HL-60 (cell line): ENCODE results near the gene LYPD3.

Experiments
- DNase-seq, 2 experiments: peaks; one replicate each; pipeline ENCODE4 v3.0.0-alpha.2; 2010 to 2020; ENCODE audit warnings: low read depth in 1 of 2, low spot score in 1 of 2
- H3K27ac ChIP-seq: fragments of 250-450 bp; sonication (Bioruptor Pico); replicated peaks from 2 replicates; pipeline ENCODE4 v1.5.1; 2020; ENCODE audit warnings: mild to moderate bottlenecking, moderate library complexity
- H3K27me3 ChIP-seq: fragments of 250-450 bp; sonication (Bioruptor Pico); 2 replicates; pipeline ENCODE4 v1.5.1; 2021; ENCODE audit warnings: mild to moderate bottlenecking, moderate library complexity; ENCODE audit not compliant: insufficient read depth, poor library complexity, severe bottlenecking
- H3K4me3 ChIP-seq: replicated peaks from 2 replicates; pipeline ENCODE4 v1.5.1; 2011; ENCODE audit warnings: mild to moderate bottlenecking, control low read depth, low read length; ENCODE audit not compliant: insufficient read depth
- CTCF ChIP-seq: IDR thresholded peaks from one replicate; pipeline ENCODE4 v1.5.1; 2011; ENCODE audit warnings: low read length, control low read depth, inconsistent platforms; ENCODE audit not compliant: insufficient read depth
- GABPA ChIP-seq: IDR thresholded peaks from 2 replicates; pipeline ENCODE4 v1.6.1; 2012; ENCODE audit warnings: low read depth
- POLR2AphosphoS5 ChIP-seq: IDR thresholded peaks from 2 replicates; pipeline ENCODE4 v1.6.1; 2012; ENCODE audit warnings: low read depth
- REST ChIP-seq: IDR thresholded peaks from 2 replicates; pipeline ENCODE4 v1.6.1; 2012; ENCODE audit warnings: low read depth; ENCODE audit not compliant: insufficient replicate concordance
- SPI1 ChIP-seq: IDR thresholded peaks from 2 replicates; pipeline ENCODE4 v1.6.1; 2012; ENCODE audit warnings: low read depth, mild to moderate bottlenecking, borderline replicate concordance

LYPD3 gene

GRCh38 chr19:43462785-43463380, 2.5 kb downstream of the LYPD3 start:
- TF ChIP-seq POLR2AphosphoS5 (no peak), SPI1 (no peak), CTCF (no peak), GABPA (no peak)
- Histone ChIP-seq H3K4me3 (peak overlapping the region; percentile 81), H3K27me3 (peaks cover 9% of the 10 kb centered on the region), H3K27ac (no peak overlapping the region)
- DNase-seq: no peak

GRCh38 chr19:43462383-43462782, 3.0 kb downstream of the LYPD3 start:
- Histone ChIP-seq H3K27ac (no peak overlapping the region), H3K4me3 (no peak overlapping the region), H3K27me3 (peaks cover 9% of the 10 kb centered on the region)
- no peak for DNase-seq
- TF ChIP-seq POLR2AphosphoS5: no peak
- TF ChIP-seq REST: no peak
- TF ChIP-seq CTCF: no peak
- TF ChIP-seq GABPA: no peak
- no peak for TF ChIP-seq SPI1

GRCh38 chr19:43461303-43461702, 4.1 kb downstream of the LYPD3 start:
- no peak for DNase-seq

GRCh38 chr19:43460362-43461016, 4.9 kb downstream of the LYPD3 start:
- no peak for DNase-seq
- H3K27me3 ChIP-seq: peaks cover 9% of the 10 kb centered on the region
- no peak for TF ChIP-seq SPI1
- TF ChIP-seq POLR2AphosphoS5: no peak
- no peak for TF ChIP-seq REST
- no peak for TF ChIP-seq GABPA
- TF ChIP-seq CTCF: no peak
- no peak overlapping the region for H3K27ac ChIP-seq
- no peak overlapping the region for H3K4me3 ChIP-seq

More at GRCh38 chr19:43461303-43461702, 4.1 kb downstream of the LYPD3 start:
- Histone ChIP-seq H3K4me3 (no peak overlapping the region), H3K27ac (no peak overlapping the region), H3K27me3 (peaks cover 9% of the 10 kb centered on the region)
- TF ChIP-seq SPI1: no peak
